Hippocampal formation (tissue), 2 donors: ENCODE results near the gene ATAD3B.
"Not testable (repeated sequence)": the region's sequence is repeated elsewhere in the genome, so short reads cannot be mapped to it uniquely, and the experiment has no call there.

Source experiments
- DNase-seq, 2 donors: peaks; one replicate each; lab custom pipeline; 2025; lab: John Stamatoyannopoulos, UW

Gene ATAD3B

DNA sequence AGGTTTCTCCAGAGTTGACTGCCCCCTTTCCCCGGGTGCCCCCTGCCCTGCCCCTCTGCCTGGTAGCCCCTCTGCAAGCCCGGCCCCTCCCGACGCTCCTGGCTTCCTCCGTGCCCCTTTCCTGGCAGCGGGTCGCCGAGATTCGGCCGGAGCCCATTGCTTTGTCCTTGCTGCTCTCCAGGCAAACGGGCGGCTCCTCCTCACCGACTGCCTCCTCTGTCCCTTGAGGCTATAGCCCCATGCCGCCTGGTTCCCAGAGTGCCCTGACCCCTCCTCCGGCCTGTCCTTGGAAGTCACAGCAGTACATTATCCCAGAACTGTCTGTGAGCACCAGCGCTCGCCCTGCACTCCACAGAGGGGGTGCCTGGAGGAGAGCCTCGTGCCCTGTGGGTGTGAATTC lies 42.1 kb downstream of the ATAD3B start:
- not testable (repeated sequence) for DNase-seq

DNA sequence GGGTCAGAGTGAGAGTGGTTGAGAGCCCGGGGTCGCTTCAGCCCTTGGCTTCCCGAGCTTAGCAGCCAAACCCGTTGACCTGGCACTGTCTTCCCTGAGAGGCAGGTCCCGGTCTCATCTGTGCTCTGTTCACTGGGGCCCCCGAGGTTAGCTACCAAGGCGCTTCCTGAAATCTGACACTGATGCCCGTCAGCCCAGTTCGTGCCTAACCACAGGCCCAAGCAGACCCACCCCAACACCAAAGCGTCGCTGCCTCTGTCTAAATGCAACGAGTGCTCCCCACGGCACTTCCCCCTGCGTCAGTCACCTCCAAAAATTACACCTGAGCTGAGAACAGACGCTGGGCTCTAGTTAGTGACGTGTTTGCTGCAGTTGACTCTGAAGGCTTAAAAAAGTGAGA lies 42.8 kb downstream of the ATAD3B start:
- not testable (repeated sequence) for DNase-seq

DNA sequence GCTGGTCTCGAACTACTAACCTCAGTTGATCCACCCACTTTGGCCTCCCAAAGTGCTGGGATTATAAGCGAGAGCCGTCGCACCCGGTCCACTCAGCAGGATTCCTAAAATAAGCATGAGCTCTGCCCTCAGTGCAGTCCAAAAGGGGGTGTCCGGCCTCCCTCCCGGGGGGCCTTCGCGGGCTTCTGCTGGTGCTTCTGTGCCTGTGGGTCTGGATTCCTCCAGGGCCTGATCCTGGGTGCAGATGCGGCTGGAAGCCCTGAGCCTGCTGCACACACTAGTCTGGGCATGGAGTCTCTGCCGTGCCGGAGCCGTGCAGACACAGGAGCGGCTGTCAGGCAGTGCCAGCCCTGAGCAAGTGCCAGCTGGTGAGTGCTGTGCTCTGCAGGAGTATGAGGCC lies 45.4 kb downstream of the ATAD3B start:
- DNase-seq = not testable (repeated sequence)

DNA sequence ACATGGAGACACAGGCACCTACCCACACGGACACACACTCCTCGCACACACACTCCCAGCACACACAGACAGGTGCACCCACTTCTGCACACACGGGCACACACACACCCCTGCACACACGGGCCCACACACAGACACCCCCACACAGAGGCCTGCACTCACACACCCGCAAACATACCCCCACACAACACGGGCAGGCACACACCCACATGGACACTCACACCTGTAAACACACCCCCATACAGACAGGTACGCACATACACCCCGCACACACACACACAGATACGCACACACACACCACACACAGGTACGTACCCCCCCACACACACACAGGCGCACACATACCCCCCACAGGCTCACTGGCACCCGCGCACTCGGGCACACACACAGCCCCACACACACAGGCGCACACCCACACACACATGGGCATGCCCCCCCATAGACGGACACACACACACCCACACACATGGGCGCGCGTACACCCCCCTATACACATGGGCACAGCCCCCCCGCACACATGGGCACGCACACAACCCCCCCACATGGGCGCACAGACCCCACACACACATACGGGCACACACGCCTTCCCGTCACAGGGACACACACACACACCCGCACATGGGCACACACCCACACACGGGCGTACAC lies 46.5 kb downstream of the ATAD3B start:
- DNase-seq = no peak

DNA sequence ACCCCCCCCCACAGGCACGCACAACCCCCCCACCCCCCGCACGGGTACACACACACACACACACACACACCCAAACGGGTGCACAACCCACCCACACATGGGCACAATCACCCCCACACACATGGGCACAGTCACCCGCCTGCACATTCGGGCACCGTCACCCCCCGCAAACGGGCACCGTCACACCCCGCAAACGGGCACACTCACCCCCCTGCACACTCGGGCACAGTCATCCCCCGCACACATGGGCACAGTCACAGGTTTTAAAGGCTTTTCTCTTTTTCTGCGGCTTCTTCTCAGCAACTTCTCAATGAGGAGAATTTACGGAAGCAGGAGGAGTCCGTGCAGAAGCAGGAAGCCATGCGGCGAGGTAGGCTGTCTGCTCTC lies 47.0 kb downstream of the ATAD3B start:
- DNase-seq = not testable (repeated sequence)

DNA sequence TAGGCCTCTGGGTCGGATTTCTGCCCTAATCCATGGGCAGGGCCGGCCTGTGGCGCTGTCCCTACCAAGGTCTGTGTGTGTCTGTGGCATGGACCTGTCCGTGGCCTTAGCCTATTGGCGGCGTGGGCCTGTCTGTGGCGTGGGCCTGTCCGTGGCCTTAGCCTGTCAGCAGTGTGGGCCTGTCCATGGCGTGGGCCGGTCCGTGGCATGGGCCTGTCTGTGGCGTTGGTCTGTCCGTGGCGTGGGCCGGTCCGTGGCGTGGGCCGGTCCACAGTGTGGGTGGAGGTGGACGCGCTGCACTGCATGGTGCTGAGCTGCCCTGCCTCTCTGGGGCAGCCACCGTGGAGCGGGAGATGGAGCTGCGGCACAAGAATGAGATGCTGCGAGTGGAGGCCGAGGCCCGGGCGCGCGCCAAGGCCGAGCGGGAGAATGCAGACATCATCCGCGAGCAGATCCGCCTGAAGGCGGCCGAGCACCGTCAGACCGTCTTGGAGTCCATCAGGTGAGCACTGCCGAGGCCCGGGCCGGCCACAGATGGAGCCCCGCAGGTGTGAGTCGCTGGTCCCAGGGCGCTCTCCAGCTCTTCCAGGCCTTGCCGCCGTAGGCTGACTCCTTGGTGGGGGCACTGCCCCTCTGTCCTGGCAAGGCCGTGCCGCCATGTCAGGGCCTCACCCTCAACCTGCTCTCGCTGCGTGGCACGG lies 48.4 kb downstream of the ATAD3B start:
- DNase-seq = not testable (repeated sequence)

DNA sequence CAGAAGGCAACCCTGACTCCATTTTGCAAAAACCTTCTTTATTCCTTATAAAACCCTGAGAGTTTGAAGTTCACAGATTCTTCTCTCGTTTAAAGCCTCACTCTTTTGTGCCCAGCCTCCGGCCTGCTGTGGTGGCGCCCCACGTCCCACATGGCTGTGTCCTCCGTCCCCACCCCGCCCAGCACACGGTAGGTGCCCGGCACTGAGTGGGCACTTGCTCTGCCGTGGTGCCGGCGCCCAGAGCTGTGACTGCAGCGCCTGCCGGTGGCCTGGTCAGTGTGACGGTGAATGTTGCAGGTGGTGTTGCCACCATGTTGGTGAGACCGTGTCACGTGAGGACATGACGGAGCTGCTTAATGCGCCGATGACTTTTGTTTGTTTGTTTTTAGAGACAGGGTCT lies 49.8 kb downstream of the ATAD3B start:
- no peak for DNase-seq

DNA sequence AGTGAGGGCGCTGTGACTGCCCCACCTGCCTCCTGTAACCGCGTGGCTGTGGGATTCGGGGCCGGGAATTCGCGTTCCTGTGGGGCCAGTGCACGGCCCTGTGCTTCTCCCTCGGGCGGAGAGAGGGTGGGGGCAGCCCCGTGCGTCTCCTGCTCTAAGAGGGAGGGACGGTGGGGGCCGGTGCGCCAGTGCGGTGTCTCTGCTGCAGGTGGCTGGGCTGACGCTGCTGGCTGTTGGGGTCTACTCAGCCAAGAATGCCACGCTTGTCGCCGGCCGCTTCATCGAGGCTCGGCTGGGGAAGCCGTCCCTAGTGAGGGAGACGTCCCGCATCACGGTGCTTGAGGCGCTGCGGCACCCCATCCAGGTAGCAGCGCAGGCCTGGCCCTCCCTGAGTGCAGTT lies 51.0 kb downstream of the ATAD3B start:
- not testable (repeated sequence) for DNase-seq

DNA sequence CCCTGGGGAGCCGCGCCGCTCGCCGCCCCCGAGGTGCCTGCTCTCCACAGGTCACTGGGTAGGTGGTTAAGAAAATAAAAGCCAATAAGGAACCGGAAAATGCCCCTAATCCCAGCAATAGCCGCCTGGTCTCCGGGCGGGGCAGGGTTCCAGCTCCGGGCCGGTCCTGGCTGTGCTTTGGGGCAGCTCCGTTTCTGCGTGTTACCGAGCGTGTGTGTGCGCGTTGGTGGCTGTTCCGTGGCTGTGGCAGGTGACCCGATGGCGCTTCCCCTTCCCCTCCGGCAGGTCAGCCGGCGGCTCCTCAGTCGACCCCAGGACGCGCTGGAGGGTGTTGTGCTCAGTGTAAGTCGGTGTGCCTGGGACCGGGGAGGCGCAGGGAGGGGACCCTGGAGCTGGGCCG lies 51.7 kb downstream of the ATAD3B start:
- DNase-seq = not testable (repeated sequence)

DNA sequence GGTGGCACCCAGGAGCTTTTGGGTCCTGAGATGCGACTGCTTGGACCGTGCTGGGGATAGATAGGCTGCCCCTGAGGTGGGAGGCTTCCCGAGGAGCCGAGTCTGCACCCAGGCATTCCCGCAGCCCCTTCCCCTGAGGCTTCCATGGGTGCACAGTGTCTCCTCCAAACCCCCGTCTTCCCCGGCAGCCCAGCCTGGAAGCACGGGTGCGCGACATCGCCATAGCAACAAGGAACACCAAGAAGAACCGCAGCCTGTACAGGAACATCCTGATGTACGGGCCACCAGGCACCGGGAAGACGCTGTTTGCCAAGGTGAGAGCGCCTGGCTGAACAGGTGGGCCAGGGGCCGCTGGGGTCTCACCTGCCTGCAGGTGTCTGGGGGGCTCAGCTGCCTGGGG lies 52.1 kb downstream of the ATAD3B start:
- DNase-seq = not testable (repeated sequence)

DNA sequence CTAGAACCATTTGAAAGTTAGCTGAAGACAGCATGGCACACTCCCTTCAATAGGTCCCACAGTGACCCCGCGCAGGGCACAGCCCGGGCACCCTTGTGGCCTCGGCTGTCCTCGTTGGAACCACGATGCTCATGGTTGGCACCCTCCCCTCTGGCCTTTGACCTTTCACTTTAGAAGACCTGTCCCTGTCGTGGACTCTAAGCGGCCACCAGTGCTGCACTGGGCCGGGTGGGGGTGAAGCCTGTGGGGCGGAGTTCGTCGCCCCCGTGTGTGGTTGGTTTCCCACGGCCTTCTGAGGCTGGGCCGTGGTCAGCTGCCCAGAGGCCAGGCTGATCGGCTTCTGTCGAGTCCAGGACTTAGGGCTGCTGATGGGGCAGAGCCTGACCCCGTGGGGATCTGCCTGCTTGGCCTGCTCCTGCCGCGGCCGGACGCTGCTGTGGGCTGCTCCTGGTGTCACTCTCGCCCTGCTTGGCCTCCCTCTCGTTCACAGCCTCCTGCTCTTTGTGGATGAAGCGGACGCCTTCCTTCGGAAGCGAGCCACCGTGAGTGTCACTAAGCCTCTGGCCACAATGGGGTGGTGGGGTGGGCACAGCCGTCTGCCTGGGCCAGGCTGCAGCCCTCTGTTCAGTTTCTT lies 53.3 kb downstream of the ATAD3B start:
- not testable (repeated sequence) for DNase-seq

DNA sequence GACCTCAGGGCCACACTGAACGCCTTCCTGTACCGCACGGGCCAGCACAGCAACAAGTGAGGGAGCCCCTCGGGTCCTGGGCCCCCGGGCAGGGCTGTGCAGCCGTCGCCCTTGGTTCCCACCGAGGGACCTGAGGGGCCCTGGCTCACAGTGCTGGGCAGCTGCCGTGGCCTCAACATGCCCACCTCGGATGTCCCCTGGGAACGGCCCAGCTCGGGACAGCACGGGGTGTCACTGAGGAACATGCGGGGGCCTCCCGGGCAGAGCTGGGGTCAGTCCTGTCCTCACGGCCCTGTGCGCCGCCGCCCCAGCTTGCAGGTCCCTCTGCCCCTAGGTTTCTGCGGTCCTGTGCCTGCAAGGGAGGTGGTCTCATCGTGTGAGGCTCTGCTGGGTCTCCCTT lies 54.9 kb downstream of the ATAD3B start:
- not testable (repeated sequence) for DNase-seq

DNA sequence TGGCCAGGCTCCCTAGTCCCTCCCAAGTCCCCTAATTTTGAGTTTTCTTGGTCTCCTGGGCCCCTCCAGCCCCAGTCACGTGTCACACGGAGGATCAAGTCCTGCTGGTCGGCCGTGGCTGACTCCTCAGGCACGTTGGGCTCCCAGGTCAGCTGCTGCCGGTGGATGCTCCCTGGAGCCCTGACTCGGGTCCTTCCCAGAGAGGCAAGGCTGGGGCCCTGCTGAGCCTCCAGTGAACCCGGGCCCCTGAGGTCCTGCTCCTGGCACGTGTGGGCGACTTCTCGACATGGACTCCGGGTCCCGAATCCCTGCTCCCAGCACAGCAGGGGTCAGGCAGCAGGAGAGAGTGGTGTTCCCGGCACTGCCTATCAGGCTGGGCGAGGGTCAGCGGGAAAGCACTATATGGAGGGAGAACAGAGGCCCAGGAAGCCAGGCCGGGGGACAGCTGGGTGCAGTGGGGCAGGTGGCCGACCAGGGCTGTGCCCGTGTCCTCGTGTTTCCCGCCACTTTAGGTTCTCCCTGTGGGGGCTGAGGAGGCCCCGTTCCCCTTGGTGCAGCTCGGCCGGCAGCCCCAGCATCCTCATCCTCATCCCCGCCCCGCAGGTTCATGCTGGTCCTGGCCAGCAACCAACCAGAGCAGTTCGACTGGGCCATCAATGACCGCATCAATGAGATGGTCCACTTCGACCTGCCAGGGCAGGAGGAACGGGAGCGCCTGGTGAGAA lies 55.7 kb downstream of the ATAD3B start:
- DNase-seq = no peak

DNA sequence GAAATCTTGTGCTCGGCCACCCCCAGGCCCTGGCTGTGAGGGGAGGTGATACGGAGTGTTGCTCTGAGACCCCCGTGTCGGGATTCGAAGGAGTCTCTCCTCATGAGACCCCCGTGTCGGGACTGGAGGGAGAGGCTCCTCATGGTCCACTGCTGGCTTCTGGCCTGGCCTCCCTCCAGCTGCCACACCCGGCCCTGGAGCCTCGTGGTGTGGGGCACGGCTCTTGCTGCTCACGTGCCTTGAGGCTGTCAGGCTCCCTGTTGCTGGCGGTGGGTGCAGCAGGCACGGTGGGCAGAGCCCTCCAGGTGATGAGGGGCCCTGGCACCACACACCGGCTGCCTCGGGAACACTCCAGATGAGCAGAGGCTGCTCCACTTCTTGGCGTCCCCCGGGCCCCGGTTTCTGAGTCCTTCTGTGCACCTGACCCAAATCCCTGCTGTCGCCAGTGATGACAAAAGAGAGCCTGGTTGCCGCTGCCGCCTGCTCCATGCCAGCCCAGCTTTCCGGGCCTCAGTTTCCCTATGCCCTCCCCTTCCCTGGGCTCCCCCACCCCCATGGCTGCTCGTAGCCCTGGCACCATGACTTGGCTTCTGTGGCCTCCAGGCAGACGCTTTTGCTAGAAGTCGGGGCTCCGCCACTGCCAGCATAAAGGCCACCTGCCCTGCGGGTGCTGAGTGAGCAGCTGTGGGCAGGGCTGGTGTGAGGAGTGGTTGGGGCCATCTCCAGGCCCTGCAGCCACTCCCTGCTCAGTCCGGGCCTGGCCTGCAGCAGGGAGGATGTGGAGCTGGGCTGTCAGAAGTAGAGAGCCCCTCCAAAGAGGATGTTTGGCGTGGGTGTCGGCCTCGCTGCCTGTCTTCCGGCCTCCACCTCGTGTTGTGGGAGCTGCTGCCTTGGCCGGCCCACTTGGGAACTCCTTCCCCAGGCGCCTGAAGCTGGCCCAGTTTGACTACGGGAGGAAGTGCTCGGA lies 57.0 kb downstream of the ATAD3B start:
- DNase-seq = no peak

DNA sequence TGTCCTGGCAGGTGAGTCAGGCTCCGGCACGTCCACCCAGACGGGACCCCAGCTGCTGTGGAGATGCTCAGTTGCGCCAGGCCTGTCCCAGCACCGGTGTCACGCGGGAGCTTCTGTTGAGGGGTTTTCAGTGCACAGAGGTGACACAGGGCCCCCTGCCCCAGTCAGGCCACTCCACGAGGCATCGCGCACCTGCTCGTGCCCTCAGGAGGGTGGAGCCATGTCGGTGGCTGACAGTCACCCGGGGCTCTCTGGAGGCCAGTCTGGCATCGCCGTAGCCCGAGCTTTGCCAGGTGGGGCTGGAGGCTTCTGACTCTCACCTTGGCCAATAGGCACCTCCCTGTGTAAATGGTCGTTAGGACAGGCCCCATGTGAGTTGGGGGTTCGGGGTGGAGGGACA lies 57.8 kb downstream of the ATAD3B start:
- no peak for DNase-seq

DNA sequence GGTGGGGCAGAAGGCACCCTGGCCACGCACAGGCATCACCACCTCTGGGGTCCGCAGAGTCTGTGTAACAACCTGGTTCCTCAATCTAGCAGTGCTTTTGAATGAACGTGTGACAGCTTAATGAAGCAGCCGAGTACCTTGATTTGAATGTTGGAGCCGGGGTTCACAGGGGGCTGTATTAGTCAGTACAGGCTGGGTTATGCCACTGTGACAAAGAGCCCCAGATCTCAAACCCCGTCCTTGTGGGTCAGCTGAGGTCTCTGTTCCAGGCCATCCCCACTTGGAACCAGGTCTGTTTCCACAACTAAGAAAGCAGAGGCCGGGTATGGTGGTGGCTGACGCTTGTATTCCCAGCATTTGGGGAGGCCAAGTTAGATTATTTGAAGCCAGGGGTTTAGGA lies 58.4 kb downstream of the ATAD3B start:
- no peak for DNase-seq

DNA sequence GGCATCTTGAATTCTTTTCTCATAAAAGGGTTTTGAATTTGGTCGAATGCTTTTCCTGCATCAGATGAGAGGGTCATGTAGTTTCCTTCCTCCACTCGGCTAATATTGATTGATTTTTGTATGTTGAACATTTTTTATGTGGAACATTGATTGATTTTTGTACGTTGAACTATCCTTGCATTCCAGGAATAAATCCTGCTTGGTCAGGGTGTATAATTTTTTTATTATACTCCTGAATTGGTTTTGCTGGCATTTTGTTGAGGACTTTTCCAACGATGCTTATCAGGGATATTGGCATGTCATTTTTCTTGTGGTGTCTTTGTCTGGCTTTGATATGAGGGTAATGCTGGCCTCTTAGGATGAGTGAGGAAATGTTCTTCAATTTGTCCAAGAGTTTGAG lies 60.4 kb downstream of the ATAD3B start:
- DNase-seq = no peak

DNA sequence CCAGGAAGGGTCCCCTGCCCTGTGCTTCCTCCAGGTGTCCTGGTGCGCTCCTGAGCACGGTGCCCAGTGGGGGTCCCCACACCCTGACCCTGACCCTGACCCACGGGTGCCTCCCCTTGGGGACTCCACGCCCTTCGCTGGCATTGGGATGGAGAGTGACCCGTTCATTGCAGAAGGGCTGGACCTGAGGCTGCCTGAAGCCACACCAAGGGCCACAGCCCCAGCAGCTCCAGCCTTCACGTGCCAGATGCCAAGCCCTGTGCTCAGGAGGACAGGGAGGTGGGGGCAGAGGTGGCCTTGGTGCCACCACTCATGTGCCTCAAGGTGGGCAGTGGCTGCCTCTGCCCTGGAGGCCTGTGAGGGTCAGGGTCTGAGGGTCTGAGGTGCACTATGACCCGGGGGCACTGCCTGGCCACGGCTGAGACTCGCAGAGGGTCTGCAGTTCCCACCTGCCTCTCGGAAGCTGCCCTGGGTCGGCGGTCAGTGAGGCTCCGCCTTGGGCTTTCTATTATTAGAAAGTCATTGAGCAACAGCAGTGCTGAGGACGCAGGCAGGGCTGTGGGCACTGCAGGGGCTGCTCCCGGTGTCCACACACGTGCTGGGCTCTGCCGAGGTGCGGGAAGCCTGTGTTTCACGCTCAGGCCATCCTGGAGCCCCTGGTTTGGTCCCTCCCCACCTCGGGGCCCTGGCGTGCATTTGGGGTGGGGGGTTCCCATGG lies 61.8 kb downstream of the ATAD3B start:
- DNase-seq = not testable (repeated sequence)

DNA sequence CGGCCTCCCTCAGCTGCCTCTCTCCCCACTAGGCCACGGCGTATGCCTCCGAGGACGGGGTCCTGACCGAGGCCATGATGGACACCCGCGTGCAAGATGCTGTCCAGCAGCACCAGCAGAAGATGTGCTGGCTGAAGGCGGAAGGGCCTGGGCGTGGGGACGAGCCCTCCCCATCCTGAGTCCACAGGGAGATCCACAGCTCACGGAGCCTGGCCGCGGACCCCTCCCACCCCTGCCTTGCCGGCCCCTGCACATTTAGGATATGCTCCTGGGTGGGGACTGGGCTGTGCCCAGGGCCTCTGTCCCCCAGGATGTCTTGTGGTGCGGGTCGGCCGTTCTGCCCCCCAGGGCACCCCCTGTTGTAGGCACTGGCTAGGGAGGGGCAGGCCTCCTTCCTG lies 62.3 kb downstream of the ATAD3B start:
- DNase-seq = not testable (repeated sequence)

DNA sequence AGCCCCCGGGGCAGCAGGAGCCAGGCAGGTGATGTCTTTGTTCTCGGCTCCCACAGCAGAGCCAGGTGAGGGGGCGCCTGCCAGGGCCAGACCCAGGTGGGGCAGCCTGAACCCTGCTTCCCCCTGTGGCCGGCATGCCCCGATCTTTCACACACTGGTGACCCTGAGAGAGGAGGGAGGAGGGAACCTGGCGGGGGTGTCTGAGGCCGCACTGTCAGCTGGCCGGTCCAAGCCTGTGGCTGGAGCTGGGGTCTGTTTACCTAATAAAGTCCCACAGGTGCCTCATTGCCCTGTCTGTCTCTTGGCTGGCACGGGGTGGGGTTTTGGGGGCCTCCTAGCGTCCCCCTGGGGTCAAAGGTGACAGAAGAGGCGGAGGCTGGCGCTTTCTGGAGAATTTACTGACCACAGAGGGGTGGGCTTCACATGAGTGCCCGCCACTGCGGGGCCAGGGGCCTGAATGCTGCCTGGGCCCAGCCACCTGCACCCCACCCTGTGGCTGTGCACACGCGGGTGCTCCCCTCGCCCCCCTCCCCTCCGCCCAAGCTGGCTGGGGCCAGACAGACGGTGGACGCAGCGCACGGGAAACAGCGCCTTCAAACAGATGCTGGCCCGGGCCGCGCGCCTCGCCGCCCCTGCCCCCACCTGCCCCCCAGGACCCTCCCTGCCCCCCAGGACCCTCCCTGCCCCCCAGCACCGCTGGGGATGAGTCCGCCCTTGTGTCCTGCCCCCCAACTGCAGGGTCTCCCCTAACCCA lies 63.0 kb downstream of the ATAD3B start:
- no peak for DNase-seq
